ENCODE data around the gene LIG3.
A peak's percentile ranks its signal among the peaks of the same experiment; 100 is the strongest.
"Not testable (repeated sequence)": the region's sequence is repeated elsewhere in the genome, so short reads cannot be mapped to it uniquely, and the experiment has no call there.

LIG3 gene

GRCh38 chr17:35000965-35001364 lies 20.7 kb downstream of the LIG3 start:
- not testable (repeated sequence) for DNase-seq

DNA sequence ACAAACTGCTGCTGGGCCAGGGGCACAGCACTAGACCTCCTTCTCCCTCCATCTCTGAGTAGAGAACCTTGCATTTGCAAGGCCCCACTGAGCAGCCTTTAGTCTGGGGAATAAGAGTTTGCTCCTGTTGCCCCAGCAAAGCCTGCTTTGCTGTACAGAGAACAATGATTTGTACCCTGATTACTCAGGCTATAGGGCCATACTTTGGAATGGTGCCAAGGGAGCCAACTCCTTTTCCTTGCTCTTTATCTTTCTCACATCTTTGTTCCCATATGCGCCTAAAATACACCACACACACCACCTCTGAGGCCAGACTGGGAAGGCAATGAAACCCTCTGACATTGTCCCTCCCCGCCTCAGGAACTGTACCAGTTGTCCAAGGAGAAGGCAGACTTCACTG lies 21.2 kb downstream of the LIG3 start:
- no peak for DNase-seq

DNA sequence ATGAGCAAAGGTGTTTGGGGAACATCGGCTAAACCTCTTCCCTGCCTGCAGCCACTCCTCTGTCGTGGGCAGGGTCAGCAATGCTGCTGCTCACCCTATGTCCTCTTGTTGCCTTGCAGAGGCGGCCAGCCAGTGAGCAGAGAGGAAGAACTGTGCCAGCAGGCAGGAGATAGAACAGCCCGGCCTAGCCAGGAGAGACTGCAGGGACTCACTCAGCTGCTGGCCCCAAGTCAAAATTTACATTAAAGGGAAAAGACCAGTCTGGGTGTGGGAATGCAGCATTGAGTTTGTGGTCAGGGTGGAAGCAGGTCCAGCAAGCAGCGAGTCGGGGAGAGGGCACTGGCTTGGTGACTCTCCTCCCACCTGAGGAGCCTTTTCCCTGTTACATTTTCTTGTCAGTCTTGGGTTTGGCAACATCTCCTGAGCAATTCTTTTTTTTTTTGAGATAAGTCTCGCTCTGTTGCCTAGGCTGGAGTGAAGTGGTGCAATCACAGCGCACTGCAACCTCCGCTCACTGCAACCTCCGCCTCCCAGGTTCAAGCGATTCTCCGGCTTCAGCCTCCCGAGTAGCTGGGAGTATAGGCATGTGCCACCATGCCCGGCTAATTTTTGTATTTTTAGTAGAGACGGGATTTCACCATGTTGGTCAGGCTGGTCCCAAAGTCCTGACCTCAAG lies 22.7 kb downstream of the LIG3 start:
- DNase-seq: no peak

DNA sequence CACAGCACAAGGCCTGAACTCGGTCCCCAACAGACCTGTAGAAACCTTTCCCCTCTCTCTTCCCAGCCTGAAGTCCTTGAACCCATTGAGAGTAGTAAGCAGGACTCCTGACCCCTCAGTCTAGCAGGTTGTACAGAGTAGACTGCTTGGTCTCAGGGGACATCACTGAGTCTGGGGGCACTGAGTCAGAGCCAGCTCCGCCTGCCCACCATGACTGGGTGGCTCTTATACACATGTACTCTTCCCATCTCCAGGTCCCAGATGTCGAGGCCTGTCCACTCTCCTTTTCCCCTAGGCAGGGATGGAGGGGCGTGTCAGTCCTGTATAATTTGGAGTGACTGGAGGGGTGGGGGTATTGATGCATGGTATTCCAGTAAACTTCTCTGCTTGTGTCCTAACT lies 23.5 kb downstream of the LIG3 start:
- no peak for DNase-seq

GRCh38 chr17:35006345-35006744 lies 26.0 kb downstream of the LIG3 start:
- no peak for DNase-seq

DNA sequence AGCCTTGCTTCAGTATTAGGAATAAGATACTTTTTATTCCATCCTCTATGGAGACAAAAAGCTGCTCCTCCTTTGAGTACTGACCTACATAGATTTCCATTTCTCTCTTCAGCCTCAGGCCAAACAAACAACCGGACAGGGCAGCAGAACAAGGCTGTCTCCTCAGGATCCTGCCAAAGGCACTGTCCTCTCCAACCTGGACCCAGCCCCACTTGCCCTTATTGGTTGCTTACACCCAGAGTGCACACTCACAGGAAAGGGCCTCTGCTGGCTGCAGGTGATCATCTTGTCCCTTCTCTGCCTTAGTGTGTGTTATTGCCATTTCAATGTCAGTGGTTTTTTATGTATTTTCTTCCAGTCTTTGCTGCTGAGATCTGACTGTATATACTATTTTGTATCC lies 26.6 kb downstream of the LIG3 start:
- DNase-seq: no peak

GRCh38 chr17:35010093-35010492 lies 29.8 kb downstream of the LIG3 start:
- DNase-seq: no peak

DNA sequence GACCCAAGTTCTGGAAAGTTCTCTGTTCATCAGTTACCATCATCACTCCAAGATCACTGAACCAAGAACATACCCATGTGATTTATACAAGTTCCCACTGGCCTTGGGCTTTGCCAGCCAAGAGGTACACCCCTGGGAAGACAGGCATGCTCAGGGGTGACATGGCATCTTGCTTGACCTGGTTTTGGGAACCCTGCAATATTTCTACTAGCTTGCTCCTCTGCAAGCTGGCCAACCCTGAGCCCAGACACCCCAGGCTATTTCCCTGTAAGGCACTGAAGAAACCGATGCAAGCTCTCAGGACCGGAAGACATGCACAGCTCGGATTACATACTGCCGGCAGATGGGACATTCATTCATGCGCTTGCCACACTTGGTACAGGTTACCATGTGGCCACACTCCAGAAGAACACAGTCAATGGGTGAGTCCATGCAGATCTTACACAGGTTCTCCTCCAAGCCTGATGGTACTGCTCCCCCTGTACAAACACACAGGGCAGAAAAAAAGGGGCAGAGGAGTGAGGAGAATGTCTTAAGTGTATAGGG lies 31.4 kb downstream of the LIG3 start:
- peak; percentile 46 for DNase-seq

GRCh38 chr17:35016369-35016768 lies 36.1 kb downstream of the LIG3 start:
- DNase-seq: no peak

DNA sequence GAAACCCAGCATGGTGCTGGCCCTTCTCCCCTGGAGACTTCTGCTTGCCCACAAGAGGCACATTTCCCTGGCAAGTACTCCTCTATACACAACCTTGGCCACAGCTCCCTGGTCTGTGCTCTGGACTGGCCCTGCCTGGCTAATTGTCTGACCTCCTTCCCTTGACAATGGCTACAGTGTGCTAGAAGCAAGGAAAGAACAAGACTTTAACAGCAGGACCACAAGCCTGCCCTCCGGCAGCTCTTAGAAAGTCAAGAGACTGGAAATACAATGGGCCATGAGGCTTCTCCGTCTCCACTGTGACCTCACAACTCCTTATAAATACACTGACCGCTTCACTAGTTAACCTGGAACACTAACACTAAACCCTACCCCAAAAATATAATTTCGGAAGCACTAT lies 36.7 kb downstream of the LIG3 start:
- no peak for DNase-seq

DNA sequence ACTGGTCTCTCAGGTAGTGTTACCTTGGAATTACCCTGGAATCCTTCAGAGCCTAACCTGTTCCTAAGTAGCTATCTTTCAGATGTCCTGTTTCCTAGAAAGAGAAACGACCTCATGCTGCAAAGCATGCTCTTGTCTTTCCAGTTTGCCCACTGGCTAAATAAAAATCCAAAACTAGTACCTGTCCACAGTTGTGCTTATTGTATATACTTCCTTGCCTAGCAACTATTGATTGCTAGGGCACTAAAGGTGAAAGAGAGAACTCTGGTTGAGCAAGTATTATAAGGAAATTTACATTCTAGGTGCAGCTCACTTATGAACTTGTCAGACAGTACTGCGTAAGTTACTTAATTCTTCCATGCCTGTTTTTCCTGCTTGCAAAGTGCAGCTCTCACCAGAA lies 38.5 kb downstream of the LIG3 start:
- DNase-seq: no peak

DNA sequence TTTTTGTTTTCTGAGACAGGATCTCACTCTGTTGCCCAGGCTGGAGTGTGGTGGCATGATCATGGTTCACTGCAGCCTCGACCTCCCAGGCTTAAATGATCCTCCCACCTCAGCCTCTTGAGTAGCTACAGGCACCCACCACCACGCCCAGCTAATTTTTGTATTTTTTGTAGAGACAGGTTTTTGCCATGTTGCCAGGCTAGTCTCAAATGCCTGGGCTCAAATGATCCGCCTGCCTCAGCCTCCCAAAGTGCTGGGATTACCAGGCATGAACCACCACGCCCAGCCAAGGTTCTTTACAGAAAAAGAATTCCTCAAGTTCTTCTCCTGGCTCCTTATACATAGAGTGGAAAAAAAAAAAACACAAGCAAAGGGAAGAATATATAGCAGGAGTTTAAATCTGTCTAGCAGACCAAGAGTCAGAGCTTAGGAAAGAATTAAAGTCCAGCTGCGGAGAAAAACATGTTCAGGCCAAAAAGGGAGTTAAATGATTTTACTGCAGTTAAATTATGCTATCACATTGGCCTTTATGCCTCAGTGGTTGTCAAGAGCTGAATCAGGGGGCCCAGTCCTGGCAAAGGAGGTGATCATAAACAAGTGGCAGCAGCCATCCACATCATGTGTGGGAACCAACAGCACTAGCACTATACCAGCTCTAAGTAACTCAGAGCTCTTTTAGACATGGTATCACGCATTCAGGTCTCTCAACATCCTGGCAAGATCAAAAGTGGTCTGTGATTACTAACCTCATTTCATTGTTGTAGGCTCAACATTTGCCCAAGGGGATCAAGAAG lies 39.3 kb downstream of the LIG3 start:
- no peak for DNase-seq

- DNase-seq: no peak
Measured at GRCh38 chr17:35021520-35022380, 41.4 kb downstream of the LIG3 start.

DNA sequence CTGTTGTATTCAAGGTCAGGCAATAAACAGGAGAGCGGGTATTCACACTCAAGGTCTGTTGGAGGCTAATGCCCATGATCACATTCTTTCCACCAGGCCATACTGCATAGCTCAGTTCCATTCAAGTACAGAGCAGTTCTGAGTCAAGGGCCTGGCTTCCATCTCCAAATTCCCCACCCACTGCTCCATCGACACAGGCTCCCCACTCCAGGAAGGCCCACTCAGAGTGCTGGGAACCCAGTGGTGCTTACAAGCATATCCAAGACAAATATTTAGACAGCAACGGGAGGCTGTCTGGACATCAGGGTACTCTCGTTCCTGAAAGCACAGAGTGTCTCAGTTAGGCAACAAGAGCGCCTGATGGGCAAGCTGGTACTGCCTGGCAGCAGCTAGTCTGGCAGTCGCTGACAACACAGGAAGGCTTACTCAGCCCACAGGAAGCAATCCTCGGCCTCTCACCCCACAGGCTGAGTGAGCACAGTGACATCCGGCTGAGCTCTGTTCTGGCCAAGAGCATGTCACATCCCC lies 42.3 kb downstream of the LIG3 start:
- DNase-seq: no peak

GRCh38 chr17:35023538-35023937 lies 43.2 kb downstream of the LIG3 start:
- no peak for DNase-seq

- DNase-seq: no peak
Measured at GRCh38 chr17:35025541-35025940, 45.2 kb downstream of the LIG3 start.

DNA sequence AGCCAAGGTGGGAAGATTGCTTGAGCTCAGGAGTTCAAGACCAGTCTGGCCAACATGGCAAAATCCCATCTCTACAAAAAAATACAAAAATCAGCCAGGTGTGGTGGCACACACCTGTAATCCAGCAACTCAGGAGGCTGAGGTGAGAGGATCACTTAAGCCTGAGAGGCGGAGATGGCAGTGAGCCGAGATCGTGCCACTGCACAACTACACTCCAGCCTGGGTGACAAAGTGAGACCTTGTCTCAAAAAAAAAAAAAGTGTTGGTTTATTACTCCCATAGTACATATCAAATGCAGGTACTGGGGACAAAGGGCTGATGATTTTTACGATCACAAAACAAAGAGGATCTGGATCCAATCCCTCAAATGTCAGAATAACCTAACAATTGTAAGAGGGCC lies 47.8 kb downstream of the LIG3 start:
- DNase-seq: not testable (repeated sequence)

GRCh38 chr17:35028531-35029262 lies 48.4 kb downstream of the LIG3 start:
- DNase-seq: no peak

- no peak for DNase-seq
Measured at GRCh38 chr17:35030780-35031179, 50.5 kb downstream of the LIG3 start.

- no peak for DNase-seq
Measured at GRCh38 chr17:35038453-35038852, 58.1 kb downstream of the LIG3 start.

- DNase-seq: no peak
Measured at GRCh38 chr17:35041390-35041789, 61.1 kb downstream of the LIG3 start.

- DNase-seq: no peak
Measured at GRCh38 chr17:35044181-35044580, 63.9 kb downstream of the LIG3 start.

Measured in NCI-H2107 (cell line).